Keratinocyte (primary cell): ENCODE results near the gene CCR5AS.

Experiments
- DNase-seq: peaks from one replicate; pipeline ENCODE4 v3.0.0-alpha.2; 2011; ENCODE audit warnings: low read depth, missing footprints, low spot score
- FAIRE-seq: peaks from 2 replicates; lab custom pipeline; 2011; peaks lifted over from hg19 to GRCh38; lab: Jason Lieb, UNC
- H2AFZ ChIP-seq: 2 replicates; pipeline ENCODE4 v1.6.0; 2012; ENCODE audit warnings: low read length, control low read depth, inconsistent platforms; ENCODE audit not compliant: control insufficient read depth
- H3K27ac ChIP-seq: 2 replicates; pipeline ENCODE4 v1.5.1; 2011; ENCODE audit warnings: low read length; ENCODE audit not compliant: control insufficient read depth, insufficient read depth
- H3K27me3 ChIP-seq: 3 replicates; pipeline ENCODE4 v1.6.0; 2011; ENCODE audit warnings: low read length; ENCODE audit not compliant: control insufficient read depth, insufficient read depth; ENCODE audit errors: extremely low read depth
- H3K36me3 ChIP-seq, 2 experiments: 2 replicates in 1 of 2; 3 replicates in 1 of 2; pipeline ENCODE4 v1.5.1; 2011; ENCODE audit warnings: low read length in 2 of 2, mild to moderate bottlenecking in 1 of 2; ENCODE audit not compliant: control insufficient read depth in 2 of 2, insufficient read depth in 2 of 2; ENCODE audit errors: extremely low read depth in 1 of 2
- H3K4me1 ChIP-seq: 3 replicates; pipeline ENCODE4 v1.5.1; 2011; ENCODE audit warnings: low read length; ENCODE audit not compliant: control insufficient read depth, insufficient read depth; ENCODE audit errors: extremely low read depth
- H3K4me2 ChIP-seq: 3 replicates; pipeline ENCODE4 v1.6.0; 2011; ENCODE audit warnings: low read depth, low read length; ENCODE audit not compliant: control insufficient read depth, insufficient read depth; ENCODE audit errors: extremely low read depth
- H3K4me3 ChIP-seq, 3 experiments: fragments of 200-600 bp in 1 of 3; sonication (generic) in 1 of 3; 2 replicates in 2 of 3; 3 replicates in 1 of 3; pipeline ENCODE4 v1.5.1; 2011 to 2016; ENCODE audit warnings: low read length in 3 of 3, mild to moderate bottlenecking in 3 of 3, control low read depth in 2 of 3, inconsistent platforms in 1 of 3, low read depth in 1 of 3, mixed read lengths in 1 of 3, mixed run types in 1 of 3, moderate library complexity in 1 of 3; ENCODE audit not compliant: control insufficient read depth in 2 of 3, insufficient read depth in 2 of 3; ENCODE audit errors: extremely low read depth in 1 of 3
- H3K79me2 ChIP-seq: 2 replicates; pipeline ENCODE4 v1.6.0; 2012; ENCODE audit warnings: low read length; ENCODE audit not compliant: control insufficient read depth, insufficient read depth
- H3K9ac ChIP-seq: 3 replicates; pipeline ENCODE4 v1.6.0; 2011; ENCODE audit warnings: low read length; ENCODE audit not compliant: control insufficient read depth, insufficient read depth; ENCODE audit errors: extremely low read depth
- H3K9me1 ChIP-seq: 3 replicates; pipeline ENCODE4 v1.6.0; 2011; ENCODE audit warnings: low read length; ENCODE audit not compliant: control insufficient read depth, insufficient read depth; ENCODE audit errors: extremely low read depth
- H3K9me3 ChIP-seq: 2 replicates; pipeline ENCODE4 v1.5.1; 2012; ENCODE audit warnings: low read depth, low read length; ENCODE audit not compliant: control insufficient read depth
- H4K20me1 ChIP-seq: 3 replicates; pipeline ENCODE4 v1.6.0; 2011; ENCODE audit warnings: low read length; ENCODE audit not compliant: control insufficient read depth, insufficient read depth; ENCODE audit errors: extremely low read depth
- CTCF ChIP-seq, 3 experiments: IDR thresholded peaks in 1 of 3; conservative IDR thresholded peaks in 1 of 3; optimal IDR thresholded peaks in 1 of 3; 2 replicates in 2 of 3; 3 replicates in 1 of 3; pipeline versions ENCODE3 to v1.5.1; 2011; ENCODE audit warnings: low read length in 3 of 3, mild to moderate bottlenecking in 3 of 3, moderate library complexity in 2 of 3, control low read depth in 1 of 3, inconsistent platforms in 1 of 3; ENCODE audit not compliant: insufficient read depth in 2 of 3; ENCODE audit errors: extremely low read depth in 1 of 3
- EZH2 ChIP-seq: IDR thresholded peaks from one replicate; pipeline ENCODE4 v1.6.1; 2012; ENCODE audit warnings: inconsistent platforms, mild to moderate bottlenecking, low read length, moderate library complexity
- dilution Hi-C: fragments of 300-500 bp; cut with MboI; formaldehyde crosslinking; loops from one replicate; pipeline ENCODE4 v1.7.0; 2020; ENCODE audit warnings: low sequenced_read_pairs; ENCODE audit not compliant: extremely low pct_ligation_motif_present

The CCR5AS gene

GRCh38 chr3:46372492-46373359 lies 34.1 kb downstream of the CCR5AS start:
- Histone ChIP-seq H3K36me3 (no peaks in the 10 kb centered on the region), H3K27ac (no peak overlapping the region), H3K79me2 (no peaks in the 10 kb centered on the region), H3K4me2 (no peak overlapping the region), H3K9me3 (no peaks in the 10 kb centered on the region), H3K4me3 (no peak overlapping the region), H3K27me3 (peaks cover 7% of the 10 kb centered on the region), H3K9me1 (no peaks in the 10 kb centered on the region), H4K20me1 (no peaks in the 10 kb centered on the region), H3K4me1 (no peaks in the 10 kb centered on the region), H3K9ac (no peak overlapping the region), H2AFZ (no peak overlapping the region)
- dilution Hi-C loops = no loop called here
- FAIRE-seq (peak; percentile 91), DNase-seq (no peak)
- no peak for TF ChIP-seq EZH2
- peak; percentile 71 to 83 (median 75) for TF ChIP-seq CTCF (optimal IDR thresholded peaks at IDR 0.05 in 1 of 3, IDR thresholded peaks at IDR 0.05 in 1 of 3, conservative IDR thresholded peaks at IDR 0.05 in 1 of 3; ENCODE audit: extremely low read depth in 1 of 3, insufficient read depth in 2 of 3, low read length in 3 of 3)

GRCh38 chr3:46371519-46372340 lies 35.1 kb downstream of the CCR5AS start:
- TF ChIP-seq EZH2 = no peak
- no peak overlapping the region for H2AFZ ChIP-seq
- no peaks in the 10 kb centered on the region for H3K36me3 ChIP-seq
- dilution Hi-C loops = no loop called here
- no peaks in the 10 kb centered on the region for H3K9me1 ChIP-seq
- DNase-seq (peak; percentile 45), FAIRE-seq (peak; percentile 63)
- no peak overlapping the region for H3K4me2 ChIP-seq
- no peak overlapping the region for H3K4me3 ChIP-seq
- H3K79me2 ChIP-seq = no peaks in the 10 kb centered on the region
- H3K9me3 ChIP-seq = no peaks in the 10 kb centered on the region
- no peak overlapping the region for H3K27ac ChIP-seq
- H4K20me1 ChIP-seq = no peaks in the 10 kb centered on the region
- H3K27me3 ChIP-seq = peaks cover 7% of the 10 kb centered on the region
- H3K4me1 ChIP-seq = no peaks in the 10 kb centered on the region
- H3K9ac ChIP-seq = no peak overlapping the region
